GM19372 (cell line): Measurements from ENCODE around the gene CHN1.
A peak's percentile ranks its signal among the peaks of the same experiment; 100 is the strongest.

Experiments used
- ATAC-seq: cut with Tn5 transposase; IDR thresholded peaks from one replicate; pipeline ENCODE4 v1.9.1; 2021; ENCODE audit warnings: mild to moderate bottlenecking, low read depth, moderate library complexity; ENCODE audit not compliant: unreplicated experiment

The CHN1 gene

GRCh38 chr2:174773215-174773614, 232.0 kb downstream of the CHN1 start:
- no peak for ATAC-seq

DNA sequence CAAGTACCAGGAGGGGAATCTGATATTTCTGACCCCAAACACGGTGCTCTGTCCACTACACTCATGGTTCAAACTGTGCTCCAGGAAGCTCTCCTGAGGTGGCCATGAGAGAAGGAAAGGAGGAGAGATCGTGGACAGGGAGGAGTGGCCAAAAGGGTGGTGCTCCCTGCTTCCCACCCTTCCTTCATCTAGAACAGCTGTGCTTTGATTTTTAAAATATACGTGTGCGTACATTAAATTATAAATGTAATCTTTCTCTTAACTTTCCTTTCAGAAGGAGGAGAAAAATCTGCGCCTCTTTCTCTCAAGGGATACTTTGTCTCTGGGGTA, 232.7 kb downstream of the CHN1 start:
- ATAC-seq: no peak

DNA sequence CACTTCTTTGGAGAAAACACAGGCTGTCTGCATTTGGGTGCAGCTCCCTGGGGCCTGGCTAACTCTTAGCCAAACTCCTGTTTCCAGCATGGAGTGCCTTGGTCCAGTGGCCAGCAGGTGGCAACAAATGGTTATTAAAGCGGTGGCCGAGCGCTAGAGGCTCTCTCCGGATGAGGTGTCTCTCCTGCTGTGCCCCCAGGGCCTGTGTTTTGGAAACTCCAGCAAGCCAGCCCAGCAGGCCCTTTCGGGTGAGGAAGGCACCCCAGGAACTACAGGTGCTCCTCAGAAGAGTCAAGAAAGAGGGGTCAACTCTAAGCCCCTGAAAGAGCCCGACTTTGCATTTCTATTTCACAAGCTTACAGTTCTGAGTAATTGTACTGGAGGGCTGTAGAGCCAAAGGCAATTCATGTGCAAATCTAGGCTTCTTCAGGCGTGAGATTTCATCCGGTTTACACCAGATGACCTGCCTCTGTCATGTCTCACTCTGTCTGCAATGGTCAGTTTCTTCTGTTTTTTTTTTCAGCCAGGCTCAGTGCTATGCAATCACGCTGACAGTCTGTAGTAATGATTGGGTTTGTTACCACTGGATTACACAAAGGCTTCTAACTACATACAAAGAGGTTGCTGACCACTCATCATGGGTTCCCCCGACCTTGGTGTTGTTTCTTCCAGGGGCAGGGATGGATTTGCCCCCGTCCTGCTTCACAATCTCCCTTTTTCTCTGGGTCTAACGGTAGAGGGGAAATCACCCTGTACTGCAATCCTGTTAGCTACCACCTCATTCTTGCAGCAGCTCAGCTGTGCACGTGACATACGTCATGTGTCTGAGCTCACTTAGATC, 233.3 kb downstream of the CHN1 start:
- ATAC-seq: peak; percentile 84

DNA sequence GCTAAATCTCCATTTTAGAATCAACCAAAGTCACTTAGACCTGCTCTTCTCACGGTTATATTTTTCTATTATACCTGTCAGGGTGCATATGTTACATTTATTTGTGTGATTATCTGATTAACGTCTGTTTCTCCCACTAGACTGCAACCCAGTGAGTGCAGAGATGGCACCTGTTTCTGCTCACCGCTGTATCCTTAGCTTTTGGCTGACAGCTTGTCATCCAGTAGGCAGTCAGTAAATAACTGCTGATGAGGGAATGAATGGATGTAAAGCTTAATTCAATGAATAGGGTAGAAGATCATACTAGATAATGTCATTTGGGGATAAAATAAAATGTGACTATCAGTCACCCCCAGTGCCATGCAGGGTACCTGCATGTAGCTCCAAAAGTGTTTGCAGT, 234.0 kb downstream of the CHN1 start:
- no peak for ATAC-seq

DNA sequence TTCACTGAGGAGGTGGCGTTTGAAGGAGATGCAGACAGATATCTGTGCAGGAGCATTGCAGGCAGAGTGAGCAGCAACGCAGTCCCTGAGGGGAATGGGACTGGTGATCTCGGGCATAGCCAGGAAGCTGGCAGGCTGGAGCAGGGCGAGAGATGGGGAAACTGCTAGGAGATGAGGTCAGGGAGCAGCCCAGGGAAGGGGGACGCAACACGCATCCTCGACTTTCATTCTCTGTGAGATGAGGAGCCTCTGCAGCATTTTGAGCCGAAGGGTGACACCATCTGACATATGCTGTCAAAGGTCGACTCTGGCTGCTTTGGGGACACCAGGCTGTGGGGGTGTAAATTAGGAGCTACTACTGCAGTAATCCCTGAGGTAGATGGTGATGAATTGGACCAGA, 236.6 kb downstream of the CHN1 start:
- no peak for ATAC-seq

DNA sequence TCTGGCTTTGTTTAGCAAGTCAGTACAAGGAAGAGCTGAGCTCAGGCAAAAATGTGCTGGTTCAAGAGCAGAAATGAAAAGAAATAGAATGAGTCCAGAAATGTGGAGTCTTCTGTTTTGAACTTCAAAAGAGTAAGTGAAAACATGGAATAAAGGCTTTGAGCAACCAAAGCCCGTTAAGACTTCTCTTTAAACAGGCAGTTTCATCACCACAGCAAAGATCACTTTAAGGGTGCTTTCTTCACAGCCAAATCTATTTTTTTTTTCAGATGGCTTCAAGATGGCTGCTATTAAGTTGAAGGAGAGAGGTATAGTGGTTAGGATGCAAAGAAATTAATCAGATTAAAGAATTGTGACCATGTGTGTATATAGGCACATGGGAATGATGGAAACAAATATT, 238.9 kb downstream of the CHN1 start:
- ATAC-seq: no peak

DNA sequence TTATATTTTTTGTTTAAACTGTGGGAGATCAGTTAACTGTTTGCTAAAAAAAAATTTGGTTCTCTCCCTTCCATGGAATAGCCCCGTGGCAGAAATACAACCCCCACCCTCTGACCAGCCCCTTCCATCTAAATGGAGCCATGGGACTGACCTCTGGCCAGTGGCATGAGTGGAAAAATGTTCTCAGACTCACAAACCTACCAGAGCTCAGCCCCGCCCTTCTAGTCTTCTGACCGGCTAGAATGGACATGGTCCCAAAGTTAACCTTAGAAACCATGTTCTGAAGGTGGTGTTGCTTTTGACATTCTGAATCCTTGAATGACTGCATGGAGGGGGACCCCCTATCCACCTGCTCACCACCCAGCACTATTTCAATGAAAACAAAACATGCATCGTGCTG, 239.6 kb downstream of the CHN1 start:
- no peak for ATAC-seq

DNA sequence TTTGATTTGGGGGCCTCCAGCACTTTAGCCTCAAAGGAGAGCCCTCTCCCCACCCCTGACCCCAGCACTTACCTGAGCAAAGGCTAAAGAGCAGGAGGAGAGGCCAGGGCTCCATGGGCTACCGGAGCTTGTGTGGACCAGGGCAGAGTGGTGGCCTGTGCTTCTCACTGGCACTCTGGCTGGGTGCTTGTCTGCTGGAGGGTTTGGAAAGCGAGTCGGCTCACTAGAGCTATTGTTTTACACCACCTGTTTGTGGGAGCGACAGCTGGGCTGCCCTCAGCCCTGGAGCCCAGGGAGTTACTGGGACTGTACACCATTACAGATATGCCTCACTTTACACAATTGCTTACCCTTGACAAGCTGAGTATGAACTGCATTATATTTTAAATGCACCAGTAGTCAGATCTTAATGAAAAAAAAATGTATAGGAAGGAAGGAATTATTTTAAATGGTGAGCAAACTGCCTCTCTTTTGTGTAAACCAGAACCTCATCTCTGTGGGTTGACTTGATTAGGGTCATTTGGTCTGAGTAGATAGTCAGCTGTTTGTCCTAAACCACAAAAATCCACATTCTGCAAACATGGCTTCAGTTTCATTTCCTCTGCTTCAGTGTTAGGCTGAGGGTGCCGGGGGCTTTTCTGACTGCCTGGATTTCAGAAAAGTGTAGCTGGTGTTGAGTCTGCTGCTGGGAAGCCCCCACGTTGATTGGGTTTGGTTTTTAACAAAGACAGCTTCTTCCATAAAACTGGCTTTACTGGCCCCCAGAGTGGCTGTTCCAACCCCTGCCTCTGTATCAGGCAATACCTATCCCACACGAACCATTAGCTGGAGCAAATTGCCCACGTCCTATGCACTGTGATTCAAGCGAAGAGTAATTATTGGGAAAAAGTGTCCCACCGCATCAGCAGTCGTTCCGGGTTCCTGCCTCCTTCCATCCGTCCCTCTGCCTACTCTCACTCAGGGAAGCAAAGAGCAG, 240.6 kb downstream of the CHN1 start, which contains the start of gene CHRNA1:
CHRNA1 (minus strand) TSS at position 193 of the 976 bp plus-strand sequence; CDS start at position 115, 78 bp downstream.
- no peak for ATAC-seq

GRCh38 chr2:174763780-174764179, 241.4 kb downstream of the CHN1 start:
- no peak for ATAC-seq

- ATAC-seq: no peak
Observed at GRCh38 chr2:174762464-174762863, 242.7 kb downstream of the CHN1 start.

DNA sequence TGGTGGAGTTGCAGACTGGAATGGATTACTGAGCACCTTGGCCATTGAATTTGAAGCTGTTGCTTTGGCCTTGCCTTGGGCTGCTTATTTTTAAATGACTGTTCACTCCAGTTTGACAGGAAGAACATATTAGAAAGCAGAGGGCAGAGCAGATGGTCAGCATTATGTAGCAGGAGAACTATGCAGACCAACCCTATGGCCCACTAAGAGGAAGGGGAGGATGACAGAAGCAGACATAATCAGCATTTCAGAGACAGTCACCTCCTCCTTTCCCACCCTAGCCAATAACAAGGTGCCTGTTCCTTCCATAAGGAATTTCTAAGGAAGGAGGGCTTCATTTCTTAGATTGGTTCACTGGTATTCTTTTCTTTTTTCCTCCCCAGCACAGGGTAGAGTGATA, 243.3 kb downstream of the CHN1 start:
- no peak for ATAC-seq

- no peak for ATAC-seq
Observed at GRCh38 chr2:174760845-174761473, 244.2 kb downstream of the CHN1 start.

DNA sequence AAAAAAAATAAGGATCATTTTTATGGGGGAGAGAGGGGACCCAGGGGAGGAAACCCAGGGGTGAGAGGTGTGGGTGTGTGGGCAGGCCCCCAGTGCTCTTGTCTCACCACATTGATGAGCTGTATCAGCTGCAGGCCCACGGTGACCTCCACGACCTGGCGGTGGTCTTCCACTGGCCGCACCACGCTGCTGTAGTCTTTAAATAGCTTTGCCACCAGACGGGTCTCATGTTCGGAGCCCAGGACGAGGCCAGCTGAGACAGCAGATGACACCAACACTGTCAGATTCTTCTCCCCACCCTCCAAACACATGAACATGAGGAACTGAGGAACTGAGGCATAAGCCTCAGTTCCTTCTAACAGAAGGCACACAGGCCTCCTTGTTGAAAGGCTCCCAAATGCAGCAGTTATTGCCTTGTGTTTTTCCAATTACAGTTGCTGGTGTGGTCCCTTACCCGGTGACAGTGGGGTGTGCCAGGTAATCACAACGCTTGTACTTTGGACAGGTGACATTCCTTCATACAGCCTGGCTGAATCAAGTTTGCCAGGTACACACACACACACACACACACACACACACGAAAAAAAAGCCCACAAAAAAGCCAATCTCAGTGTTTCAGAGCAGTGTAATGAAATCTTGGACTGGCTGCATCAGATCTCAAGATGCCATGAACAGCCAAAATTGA, 245.7 kb downstream of the CHN1 start:
- ATAC-seq: no peak

GRCh38 chr2:174756743-174757142, 248.4 kb downstream of the CHN1 start:
- no peak for ATAC-seq

DNA sequence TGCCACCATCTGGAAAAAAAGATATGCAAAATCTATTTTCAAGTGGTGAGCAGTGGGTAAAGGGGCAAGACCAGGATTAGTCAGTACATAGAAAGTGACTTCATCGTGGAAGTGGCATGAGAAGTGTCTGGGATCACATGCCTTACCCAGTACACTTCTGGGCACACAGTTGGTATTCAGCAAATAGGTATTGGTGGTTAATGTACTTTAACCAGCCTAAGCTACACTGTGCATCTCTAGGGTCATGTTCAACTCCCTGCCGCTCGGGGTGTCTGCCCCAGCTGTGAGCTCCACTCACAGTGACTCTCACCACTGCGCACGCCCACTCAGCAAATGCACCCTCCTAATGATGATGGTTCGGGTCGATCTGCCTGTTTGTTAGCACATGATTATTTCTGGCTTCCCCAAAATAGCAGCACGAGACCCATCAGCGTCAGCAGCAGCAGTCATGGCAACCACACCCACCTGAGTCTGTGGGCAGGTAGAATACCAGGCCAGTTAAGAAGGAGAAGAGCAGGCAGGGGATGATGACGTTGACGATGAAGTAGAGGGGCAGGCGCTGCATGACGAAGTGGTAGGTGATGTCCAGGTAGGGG, 252.0 kb downstream of the CHN1 start:
- peak; percentile 35 for ATAC-seq

GRCh38 chr2:174752403-174753037, 252.7 kb downstream of the CHN1 start:
- ATAC-seq: peak; percentile 59

GRCh38 chr2:174750923-174751441, 254.2 kb downstream of the CHN1 start:
- peak; percentile 58 for ATAC-seq

GRCh38 chr2:174749793-174750192, 255.4 kb downstream of the CHN1 start:
- ATAC-seq: no peak

GRCh38 chr2:174748948-174749347, 256.2 kb downstream of the CHN1 start:
- ATAC-seq: peak; percentile 32
